ENCODE measurements around the gene ADCY9.

Gene ADCY9

GRCh38 chr16:4093495-4094126, 22.6 kb downstream of the ADCY9 start:
- no peak overlapping the region for H3K4me3 ChIP-seq (ENCODE audit: low read length)
- TF ChIP-seq CTCF (conservative IDR thresholded peaks at IDR 0.05; ENCODE audit: low read depth, low read length): no peak
- DNase-seq (ENCODE audit: low read depth): no peak

DNA sequence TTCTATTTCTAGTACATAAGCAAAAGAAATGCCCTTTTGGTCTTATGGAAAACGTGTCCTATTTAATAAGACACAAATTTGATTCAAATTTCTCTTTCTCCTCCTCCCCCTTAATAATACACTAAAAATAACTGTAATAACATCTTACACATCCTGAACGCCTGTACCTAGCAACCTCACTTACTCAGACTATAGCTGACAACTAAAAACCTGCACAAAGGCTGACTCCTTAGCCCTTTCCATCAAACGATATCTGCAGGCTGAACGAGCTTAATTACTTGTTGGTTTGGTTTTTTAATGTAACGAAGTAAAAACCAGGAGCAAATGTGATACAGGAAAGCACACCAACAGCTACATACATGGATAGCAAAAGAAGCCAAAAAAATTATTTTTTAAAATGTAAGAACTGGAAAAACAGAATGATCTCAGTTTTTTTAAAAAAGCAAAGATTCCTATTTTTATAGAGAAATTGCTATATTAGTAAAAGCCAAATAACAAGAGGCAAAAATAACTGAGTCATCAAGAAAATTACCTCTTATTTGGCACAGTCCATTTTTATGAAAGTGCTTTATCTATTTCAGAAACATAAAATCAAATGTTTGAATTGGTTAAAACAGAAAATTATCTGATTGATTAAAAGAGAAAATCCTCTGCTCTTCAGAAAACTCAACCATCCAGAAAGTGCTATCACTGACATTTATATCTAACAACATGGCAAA, 23.5 kb downstream of the ADCY9 start:
- H3K4me3 ChIP-seq (ENCODE audit: low read length): no peak overlapping the region
- no peak for DNase-seq (ENCODE audit: low read depth)
- TF ChIP-seq CTCF (conservative IDR thresholded peaks at IDR 0.05; ENCODE audit: low read depth, low read length): no peak

- H3K4me3 ChIP-seq (ENCODE audit: low read length): no peak overlapping the region
- no peak for DNase-seq (ENCODE audit: low read depth)
Measured at GRCh38 chr16:4091240-4092012, 24.8 kb downstream of the ADCY9 start.

DNA sequence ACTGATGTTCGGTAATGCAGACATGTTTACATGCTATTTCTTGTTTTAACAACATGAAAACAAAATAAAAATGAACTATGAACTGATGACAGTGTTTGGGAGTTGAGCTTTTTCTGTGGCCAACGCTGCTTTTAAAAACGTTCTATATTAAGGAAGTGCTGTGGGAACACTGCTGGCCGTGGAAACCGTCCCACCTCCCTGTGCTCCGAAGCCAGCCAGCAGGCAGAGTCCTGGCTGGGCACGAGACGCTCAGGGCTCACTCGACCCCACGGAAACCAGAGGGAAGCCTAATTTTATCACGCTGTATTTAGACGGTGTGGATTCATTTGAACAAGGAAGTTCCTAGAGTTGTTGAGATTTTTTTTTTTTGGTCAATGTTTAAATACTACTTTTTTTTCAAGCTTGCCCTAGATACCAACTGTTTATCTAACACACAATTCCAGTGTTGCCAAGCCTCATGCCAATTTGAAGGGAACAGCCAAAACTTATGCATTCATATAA, 25.8 kb downstream of the ADCY9 start:
- no peak overlapping the region for H3K4me3 ChIP-seq (ENCODE audit: low read length)
- no peak for TF ChIP-seq CTCF (conservative IDR thresholded peaks at IDR 0.05; ENCODE audit: low read depth, low read length)
- no peak for DNase-seq (ENCODE audit: low read depth)

More at GRCh38 chr16:4091240-4092012, 24.8 kb downstream of the ADCY9 start:
- TF ChIP-seq CTCF (conservative IDR thresholded peaks at IDR 0.05; ENCODE audit: low read depth, low read length): no peak

DNA sequence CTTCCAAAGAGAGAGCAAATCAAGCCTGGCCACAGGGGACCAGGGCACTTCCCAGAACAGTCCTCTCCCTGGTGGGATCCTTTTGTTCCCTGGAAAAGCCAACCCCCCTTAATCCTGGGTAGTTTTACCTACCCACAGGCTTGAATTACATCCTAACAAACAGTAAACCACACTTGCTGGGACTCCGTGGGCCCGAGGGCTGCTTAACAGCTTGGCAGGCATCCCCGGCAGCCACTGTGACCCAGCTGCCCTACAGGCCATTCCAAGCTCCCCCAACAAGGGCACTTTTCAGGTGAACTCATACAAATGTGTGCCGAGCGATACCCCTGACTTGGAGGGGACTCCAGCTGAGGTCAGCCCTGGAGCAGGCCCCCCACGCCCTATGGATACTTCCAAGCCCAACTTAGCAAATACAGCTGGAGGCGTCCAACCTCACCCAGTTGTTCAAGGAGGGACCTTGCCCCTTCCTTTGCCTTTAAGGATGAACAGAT, 26.4 kb downstream of the ADCY9 start:
- DNase-seq (ENCODE audit: low read depth): no peak
- no peak for TF ChIP-seq CTCF (conservative IDR thresholded peaks at IDR 0.05; ENCODE audit: low read depth, low read length)
- H3K4me3 ChIP-seq (ENCODE audit: low read length): no peak overlapping the region

DNA sequence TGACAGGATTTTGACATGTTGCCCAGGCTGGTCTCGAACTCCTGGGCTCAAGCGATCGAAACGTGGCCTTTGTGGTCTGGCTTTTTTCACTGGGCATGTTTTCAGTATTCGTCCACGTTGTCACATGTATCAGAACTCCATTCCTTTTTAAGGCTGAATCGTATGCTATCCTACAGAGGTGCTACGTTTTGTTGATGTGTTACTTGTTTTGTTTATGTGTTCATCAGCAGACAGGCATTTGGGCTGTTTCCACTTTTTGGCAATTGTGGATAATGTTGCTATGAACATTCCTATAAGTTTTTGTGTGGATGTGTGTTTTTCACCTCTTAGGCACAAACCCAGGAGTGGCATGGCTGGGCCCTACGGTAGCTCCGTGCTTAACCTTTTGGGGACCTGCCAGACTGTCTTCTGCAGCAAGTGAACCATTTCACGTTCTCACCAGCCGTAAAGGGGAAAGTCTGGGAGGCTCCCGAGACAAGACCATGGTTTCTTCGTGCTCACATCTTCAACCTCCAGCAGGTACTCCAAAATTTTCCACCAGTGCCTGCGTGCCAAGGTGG, 26.9 kb downstream of the ADCY9 start:
- no peak for DNase-seq (ENCODE audit: low read depth)
- TF ChIP-seq CTCF (conservative IDR thresholded peaks at IDR 0.05; ENCODE audit: low read depth, low read length): no peak
- H3K4me3 ChIP-seq (ENCODE audit: low read length): no peak overlapping the region
